Skeletal muscle tissue (tissue), 4 donors: Measurements from ENCODE around the gene ATG7. TPM values are rescaled to one million over a fixed set of nuclear protein-coding genes. Genes with fewer than 3 reads are reported as not detected.

Experiments
- H3K27ac ChIP-seq: one replicate; pipeline ENCODE4 v1.7.0; 2013; ENCODE audit warnings: mild to moderate bottlenecking, low read depth, low read length, inconsistent platforms
- H3K27me3 ChIP-seq, 3 donors: one replicate each; pipeline ENCODE4 v1.7.0; 2013; ENCODE audit warnings: low read length in 3 of 3; ENCODE audit not compliant: control insufficient read depth in 3 of 3, insufficient read depth in 3 of 3
- H3K36me3 ChIP-seq, 3 donors: one replicate each; pipeline ENCODE4 v1.7.0; 2013; ENCODE audit warnings: low read length in 3 of 3; ENCODE audit not compliant: control insufficient read depth in 3 of 3, insufficient read depth in 3 of 3
- H3K4me1 ChIP-seq, 3 donors: one replicate each; pipeline ENCODE4 v1.7.0; 2013; ENCODE audit warnings: low read length in 3 of 3, mild to moderate bottlenecking in 3 of 3; ENCODE audit not compliant: control insufficient read depth in 3 of 3, insufficient read depth in 3 of 3
- H3K4me3 ChIP-seq, 3 donors: one replicate each; pipeline ENCODE4 v1.7.0; 2013; ENCODE audit warnings: low read length in 3 of 3
- H3K9ac ChIP-seq, 3 donors: one replicate each; pipeline ENCODE4 v1.7.0; 2013; ENCODE audit warnings: low read length in 3 of 3, mild to moderate bottlenecking in 3 of 3, moderate library complexity in 2 of 3, low read depth in 1 of 3
- H3K9me3 ChIP-seq, 3 donors: one replicate each; pipeline ENCODE4 v1.7.0; 2013; ENCODE audit warnings: low read length in 3 of 3; ENCODE audit not compliant: control insufficient read depth in 3 of 3
- total RNA-seq: library from RNA; depleted of rRNA; stranded (reverse); fragments of >200 nt; gene quantifications from one replicate; pipeline ENCODE4 v1.2.3, GENCODE V29; 2014
- donor health status: Osteomylitis.

ATG7 gene
- total RNA-seq, 1 donor from 2014 or later, result 48.0 TPM

- Histone ChIP-seq H3K4me3 (peak overlapping the region in 1 of 3 donors; percentile 77), H3K9ac (no peak overlapping the region), H3K27ac (peak overlapping the region; percentile 66)
Observed at GRCh38 chr3:11583235-11583634, 311.0 kb downstream of the ATG7 start.

GRCh38 chr3:11583638-11584046 lies 311.4 kb downstream of the ATG7 start:
- Histone ChIP-seq H3K4me1 (peaks cover 41 to 52% (median 49%) of the 10 kb centered on the region in 3 donors), H3K27ac (peak overlapping the region; percentile 37), H3K36me3 (no peaks in the 10 kb centered on the region), H3K27me3 (no peaks in the 10 kb centered on the region), H3K9me3 (no peaks in the 10 kb centered on the region), H3K4me3 (peak overlapping the region in 2 of 3 donors; percentile 7 to 42), H3K9ac (no peak overlapping the region)

More at GRCh38 chr3:11583235-11583634, 311.0 kb downstream of the ATG7 start:
- Histone ChIP-seq H3K27me3 (no peaks in the 10 kb centered on the region), H3K9me3 (no peaks in the 10 kb centered on the region), H3K36me3 (no peaks in the 10 kb centered on the region), H3K4me1 (peaks cover 37 to 48% (median 45%) of the 10 kb centered on the region in 3 donors)

GRCh38 chr3:11584570-11584969 lies 312.4 kb downstream of the ATG7 start:
- Histone ChIP-seq H3K36me3 (no peaks in the 10 kb centered on the region), H3K27ac (no peak overlapping the region), H3K9me3 (no peaks in the 10 kb centered on the region), H3K4me3 (no peak overlapping the region), H3K9ac (no peak overlapping the region), H3K27me3 (no peaks in the 10 kb centered on the region), H3K4me1 (peaks cover 50 to 61% (median 58%) of the 10 kb centered on the region in 3 donors)

GRCh38 chr3:11587766-11588165 lies 315.6 kb downstream of the ATG7 start:
- peaks cover 64 to 76% (median 69%) of the 10 kb centered on the region in 3 donors for H3K4me1 ChIP-seq
- H3K27ac ChIP-seq, result peak overlapping the region; percentile 48

GRCh38 chr3:11588338-11588737 lies 316.1 kb downstream of the ATG7 start:
- no peaks in the 10 kb centered on the region for H3K9me3 ChIP-seq
- peak overlapping the region in 1 of 3 donors; percentile 41 for H3K9ac ChIP-seq
- peak overlapping the region; percentile 4 to 24 (median 16) for H3K4me3 ChIP-seq
- peaks cover 0 to 2% (median 0%) of the 10 kb centered on the region in 3 donors for H3K36me3 ChIP-seq
- H3K27me3 ChIP-seq, result no peaks in the 10 kb centered on the region
- peaks cover 68 to 76% (median 70%) of the 10 kb centered on the region in 3 donors for H3K4me1 ChIP-seq
- H3K27ac ChIP-seq, result peak overlapping the region; percentile 48

More at GRCh38 chr3:11587766-11588165, 315.6 kb downstream of the ATG7 start:
- Histone ChIP-seq H3K9ac (peak overlapping the region in 1 of 3 donors; percentile 30), H3K9me3 (no peaks in the 10 kb centered on the region), H3K36me3 (peaks cover 0 to 2% (median 0%) of the 10 kb centered on the region in 3 donors), H3K4me3 (no peak overlapping the region), H3K27me3 (no peaks in the 10 kb centered on the region)

GRCh38 chr3:11588755-11589154 lies 316.6 kb downstream of the ATG7 start:
- Histone ChIP-seq H3K4me3 (peak overlapping the region; percentile 4 to 24 (median 16)), H3K27me3 (no peaks in the 10 kb centered on the region), H3K9me3 (no peaks in the 10 kb centered on the region), H3K36me3 (peaks cover 0 to 2% (median 0%) of the 10 kb centered on the region in 3 donors), H3K4me1 (peaks cover 68 to 76% (median 70%) of the 10 kb centered on the region in 3 donors), H3K9ac (peak overlapping the region in 1 of 3 donors; percentile 41), H3K27ac (peak overlapping the region; percentile 48)

GRCh38 chr3:11589706-11590105 lies 317.5 kb downstream of the ATG7 start:
- Histone ChIP-seq H3K36me3 (peaks cover 0 to 2% (median 0%) of the 10 kb centered on the region in 3 donors), H3K9ac (no peak overlapping the region), H3K4me3 (peak overlapping the region in 1 of 3 donors; percentile 30), H3K4me1 (peaks cover 72 to 79% (median 73%) of the 10 kb centered on the region in 3 donors), H3K9me3 (no peaks in the 10 kb centered on the region), H3K27ac (peak overlapping the region; percentile 48), H3K27me3 (no peaks in the 10 kb centered on the region)

GRCh38 chr3:11591002-11591355 lies 318.8 kb downstream of the ATG7 start:
- H3K4me1 ChIP-seq, result peaks cover 71 to 79% (median 72%) of the 10 kb centered on the region in 3 donors
- peak overlapping the region in 2 of 3 donors; percentile 59 to 60 for H3K9ac ChIP-seq
- H3K4me3 ChIP-seq, result peak overlapping the region; percentile 6 to 30 (median 26)
- no peaks in the 10 kb centered on the region for H3K27me3 ChIP-seq
- peaks cover 0 to 2% (median 0%) of the 10 kb centered on the region in 3 donors for H3K36me3 ChIP-seq
- peak overlapping the region; percentile 75 for H3K27ac ChIP-seq
- no peaks in the 10 kb centered on the region for H3K9me3 ChIP-seq

GRCh38 chr3:11591391-11592282 lies 319.4 kb downstream of the ATG7 start:
- Histone ChIP-seq H3K4me3 (peak overlapping the region; percentile 6 to 26 (median 16)), H3K27ac (peak overlapping the region; percentile 75), H3K4me1 (peaks cover 72 to 77% (median 75%) of the 10 kb centered on the region in 3 donors), H3K9ac (peak overlapping the region; percentile 55 to 69 (median 69)), H3K9me3 (no peaks in the 10 kb centered on the region), H3K27me3 (no peaks in the 10 kb centered on the region), H3K36me3 (peaks cover 0 to 2% (median 0%) of the 10 kb centered on the region in 3 donors)
